Measurements from ENCODE around the gene CMSS1. TPM values are rescaled to one million over a fixed set of nuclear protein-coding genes. Genes with fewer than 3 reads are reported as not detected.

CMSS1 gene
- total RNA-seq, 1 experiment from 2014 or later, result 86.3 TPM

DNA sequence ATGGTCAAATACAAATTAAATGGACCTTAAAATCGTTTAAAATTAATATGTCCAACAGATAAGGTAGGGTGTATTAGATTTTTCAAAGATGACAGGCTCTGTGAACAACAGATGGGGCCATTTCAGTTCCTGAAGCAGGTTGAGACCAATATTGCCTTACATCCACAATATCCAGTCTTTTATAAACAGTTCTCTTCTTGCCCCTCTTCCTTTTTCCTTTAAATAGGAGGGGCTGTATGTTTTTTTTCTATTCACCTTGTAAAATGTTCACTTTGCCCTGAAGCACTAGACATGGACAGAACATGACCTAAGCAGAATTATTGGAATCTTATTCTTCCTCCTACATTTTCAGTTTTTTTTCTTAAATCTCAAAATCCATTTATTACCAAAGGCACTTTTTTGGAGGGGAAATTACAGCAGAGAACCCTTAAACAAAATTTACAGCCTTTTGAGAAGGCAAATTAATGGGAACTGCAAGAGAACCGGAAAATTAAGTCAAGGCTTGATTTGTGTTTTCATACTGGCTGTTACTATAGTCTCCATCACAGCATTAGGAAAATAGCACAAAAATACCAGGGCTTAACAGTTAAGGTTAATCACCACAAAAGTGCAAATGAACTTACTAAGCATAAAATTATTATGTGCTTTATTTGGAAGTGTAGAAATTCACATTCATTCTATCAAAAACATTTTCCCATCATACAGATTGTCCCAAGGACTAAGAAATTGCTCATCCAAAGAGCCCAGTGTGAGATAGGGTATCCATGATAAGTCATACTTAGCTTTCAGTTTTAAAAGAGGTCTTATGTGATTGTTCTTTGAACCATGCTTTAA lies 55.8 kb downstream of the CMSS1 start:
- peak overlapping the region in 1 of 2 experiments; percentile 3; a peak in 1 of 4 replicates for H3K4me3 ChIP-seq (ENCODE audit: low read depth in 2 of 2, low read length in 2 of 2)
- no peak for DNase-seq (ENCODE audit: low read depth, low spot score)
- in situ Hi-C loops (cut with HindIII; ENCODE audit: low pct_unique_long_range_greater_than_20kb, low sequenced_read_pairs) (no loop called here), intact Hi-C loops (cut with micrococcal nuclease; ENCODE audit: unreplicated experiment) (no loop called here)
- POLR2A ChIA-PET, result no interaction called here
- TF ChIP-seq TCF7L2 (IDR thresholded peaks at IDR 0.05; ENCODE audit: low read depth, low read length), result no peak
- TF ChIP-seq, protein P1, sequence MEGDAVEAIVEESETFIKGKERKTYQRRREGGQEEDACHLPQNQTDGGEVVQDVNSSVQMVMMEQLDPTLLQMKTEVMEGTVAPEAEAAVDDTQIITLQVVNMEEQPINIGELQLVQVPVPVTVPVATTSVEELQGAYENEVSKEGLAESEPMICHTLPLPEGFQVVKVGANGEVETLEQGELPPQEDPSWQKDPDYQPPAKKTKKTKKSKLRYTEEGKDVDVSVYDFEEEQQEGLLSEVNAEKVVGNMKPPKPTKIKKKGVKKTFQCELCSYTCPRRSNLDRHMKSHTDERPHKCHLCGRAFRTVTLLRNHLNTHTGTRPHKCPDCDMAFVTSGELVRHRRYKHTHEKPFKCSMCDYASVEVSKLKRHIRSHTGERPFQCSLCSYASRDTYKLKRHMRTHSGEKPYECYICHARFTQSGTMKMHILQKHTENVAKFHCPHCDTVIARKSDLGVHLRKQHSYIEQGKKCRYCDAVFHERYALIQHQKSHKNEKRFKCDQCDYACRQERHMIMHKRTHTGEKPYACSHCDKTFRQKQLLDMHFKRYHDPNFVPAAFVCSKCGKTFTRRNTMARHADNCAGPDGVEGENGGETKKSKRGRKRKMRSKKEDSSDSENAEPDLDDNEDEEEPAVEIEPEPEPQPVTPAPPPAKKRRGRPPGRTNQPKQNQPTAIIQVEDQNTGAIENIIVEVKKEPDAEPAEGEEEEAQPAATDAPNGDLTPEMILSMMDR (IDR thresholded peaks at IDR 0.05), result no peak
- TF ChIP-seq, protein P2, sequence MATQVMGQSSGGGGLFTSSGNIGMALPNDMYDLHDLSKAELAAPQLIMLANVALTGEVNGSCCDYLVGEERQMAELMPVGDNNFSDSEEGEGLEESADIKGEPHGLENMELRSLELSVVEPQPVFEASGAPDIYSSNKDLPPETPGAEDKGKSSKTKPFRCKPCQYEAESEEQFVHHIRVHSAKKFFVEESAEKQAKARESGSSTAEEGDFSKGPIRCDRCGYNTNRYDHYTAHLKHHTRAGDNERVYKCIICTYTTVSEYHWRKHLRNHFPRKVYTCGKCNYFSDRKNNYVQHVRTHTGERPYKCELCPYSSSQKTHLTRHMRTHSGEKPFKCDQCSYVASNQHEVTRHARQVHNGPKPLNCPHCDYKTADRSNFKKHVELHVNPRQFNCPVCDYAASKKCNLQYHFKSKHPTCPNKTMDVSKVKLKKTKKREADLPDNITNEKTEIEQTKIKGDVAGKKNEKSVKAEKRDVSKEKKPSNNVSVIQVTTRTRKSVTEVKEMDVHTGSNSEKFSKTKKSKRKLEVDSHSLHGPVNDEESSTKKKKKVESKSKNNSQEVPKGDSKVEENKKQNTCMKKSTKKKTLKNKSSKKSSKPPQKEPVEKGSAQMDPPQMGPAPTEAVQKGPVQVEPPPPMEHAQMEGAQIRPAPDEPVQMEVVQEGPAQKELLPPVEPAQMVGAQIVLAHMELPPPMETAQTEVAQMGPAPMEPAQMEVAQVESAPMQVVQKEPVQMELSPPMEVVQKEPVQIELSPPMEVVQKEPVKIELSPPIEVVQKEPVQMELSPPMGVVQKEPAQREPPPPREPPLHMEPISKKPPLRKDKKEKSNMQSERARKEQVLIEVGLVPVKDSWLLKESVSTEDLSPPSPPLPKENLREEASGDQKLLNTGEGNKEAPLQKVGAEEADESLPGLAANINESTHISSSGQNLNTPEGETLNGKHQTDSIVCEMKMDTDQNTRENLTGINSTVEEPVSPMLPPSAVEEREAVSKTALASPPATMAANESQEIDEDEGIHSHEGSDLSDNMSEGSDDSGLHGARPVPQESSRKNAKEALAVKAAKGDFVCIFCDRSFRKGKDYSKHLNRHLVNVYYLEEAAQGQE (IDR thresholded peaks at IDR 0.05; ENCODE audit: insufficient read depth in 1 of 2, low read depth in 2 of 2, low read length in 1 of 2), result no peak
- TF ChIP-seq SIN3A (IDR thresholded peaks at IDR 0.05; ENCODE audit: borderline replicate concordance, insufficient read depth, low read depth, low read length), result no peak
- no peak for TF ChIP-seq POLR2AphosphoS5 (IDR thresholded peaks at IDR 0.05; ENCODE audit: low read depth, low read length)
- BruUV-seq (replicated peaks), result no TSS peak
- H3K27me3 ChIP-seq (ENCODE audit: control insufficient read depth, insufficient read depth, low read length), result no peaks in the 10 kb centered on the region
- no peak for ATAC-seq
- H3K36me3 ChIP-seq (ENCODE audit: control insufficient read depth, insufficient read depth, low read length), result no peaks in the 10 kb centered on the region
- H3K4me1 ChIP-seq (ENCODE audit: control insufficient read depth, insufficient read depth, low read length), result peaks cover 18% of the 10 kb centered on the region; the same call in 1 of the 2 replicates
- CTCF ChIA-PET, result no interaction called here
- no peaks in the 10 kb centered on the region for H3K9me3 ChIP-seq (ENCODE audit: control insufficient read depth, insufficient read depth, low read depth, low read length)
- H3K27ac ChIP-seq (ENCODE audit: low read length), result no peak overlapping the region; the same call in 1 of the 2 replicates

DNA sequence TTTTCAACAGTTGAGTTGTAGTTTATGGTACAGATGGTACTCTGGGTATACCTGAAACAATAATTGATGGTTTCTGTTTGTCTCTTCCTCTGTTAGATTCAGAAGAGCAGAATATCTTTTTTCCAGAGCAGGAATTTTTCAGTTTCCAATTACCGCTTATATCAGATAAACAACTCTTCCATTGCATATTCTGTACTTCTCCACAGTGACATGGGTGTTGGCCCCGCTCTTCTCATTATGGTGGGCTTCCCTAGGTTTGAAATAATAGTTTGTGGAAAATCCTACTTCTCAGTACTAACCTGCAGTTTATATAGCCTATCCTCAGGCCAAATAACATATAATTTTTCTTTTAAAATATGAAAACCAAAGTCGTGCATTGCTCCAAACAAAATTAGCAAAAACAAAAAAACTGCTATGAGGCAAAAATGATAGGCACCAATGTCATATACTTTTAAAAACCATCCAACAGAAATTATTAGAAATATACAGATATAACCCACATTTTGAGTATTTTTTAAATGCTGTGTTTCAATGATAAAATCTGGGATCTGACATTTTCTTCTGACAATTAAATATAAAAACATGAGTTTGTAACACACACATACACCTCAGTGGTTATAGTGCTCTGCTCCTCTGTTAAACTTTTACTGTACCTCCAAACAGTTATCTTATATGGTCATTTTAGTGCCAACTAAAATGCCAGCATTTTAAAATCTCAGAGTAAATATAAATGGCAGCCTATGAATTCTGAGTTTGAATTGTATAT lies 56.8 kb downstream of the CMSS1 start:
- TF ChIP-seq, protein P2 (IDR thresholded peaks at IDR 0.05; ENCODE audit: insufficient read depth in 1 of 2, low read depth in 2 of 2, low read length in 1 of 2), result no peak
- no peak for TF ChIP-seq POLR2AphosphoS5 (IDR thresholded peaks at IDR 0.05; ENCODE audit: low read depth, low read length)
- TF ChIP-seq, protein P1 (IDR thresholded peaks at IDR 0.05), result no peak
- no peak for TF ChIP-seq SIN3A (IDR thresholded peaks at IDR 0.05; ENCODE audit: borderline replicate concordance, insufficient read depth, low read depth, low read length)
- TF ChIP-seq TCF7L2 (IDR thresholded peaks at IDR 0.05; ENCODE audit: low read depth, low read length), result no peak
- Histone ChIP-seq H3K36me3 (ENCODE audit: control insufficient read depth, insufficient read depth, low read length) (no peaks in the 10 kb centered on the region), H3K27ac (ENCODE audit: low read length) (peak overlapping the region; percentile 9; the same call in 1 of the 2 replicates), H3K4me1 (ENCODE audit: control insufficient read depth, insufficient read depth, low read length) (peaks cover 18% of the 10 kb centered on the region; the same call in 1 of the 2 replicates), H3K27me3 (ENCODE audit: control insufficient read depth, insufficient read depth, low read length) (no peaks in the 10 kb centered on the region), H3K9me3 (ENCODE audit: control insufficient read depth, insufficient read depth, low read depth, low read length) (no peaks in the 10 kb centered on the region), H3K4me3 (ENCODE audit: low read depth in 2 of 2, low read length in 2 of 2) (peak overlapping the region; percentile 10 to 58; a peak in 2 of 4 replicates)
- CTCF ChIA-PET, result no interaction called here
- in situ Hi-C loops (cut with HindIII; ENCODE audit: low pct_unique_long_range_greater_than_20kb, low sequenced_read_pairs) (no loop called here), intact Hi-C loops (cut with micrococcal nuclease; ENCODE audit: unreplicated experiment) (no loop called here)
- DNase-seq (ENCODE audit: low read depth, low spot score) (no peak), ATAC-seq (no peak)
- TSS peak; percentile 63 for BruUV-seq (replicated peaks)
- POLR2A ChIA-PET, result interaction anchor here (0.6 kb wide), 1 partner anchor 19 kb away, joined by 8 read pairs; no protein-coding TSS in a partner anchor
